SHP77 (cell line): Measurements from ENCODE around the gene CAMK4.

Experiments used
- DNase-seq, 2 experiments: peaks; one replicate each; lab custom pipeline; 2025; lab: John Stamatoyannopoulos, UW

CAMK4 gene

DNA sequence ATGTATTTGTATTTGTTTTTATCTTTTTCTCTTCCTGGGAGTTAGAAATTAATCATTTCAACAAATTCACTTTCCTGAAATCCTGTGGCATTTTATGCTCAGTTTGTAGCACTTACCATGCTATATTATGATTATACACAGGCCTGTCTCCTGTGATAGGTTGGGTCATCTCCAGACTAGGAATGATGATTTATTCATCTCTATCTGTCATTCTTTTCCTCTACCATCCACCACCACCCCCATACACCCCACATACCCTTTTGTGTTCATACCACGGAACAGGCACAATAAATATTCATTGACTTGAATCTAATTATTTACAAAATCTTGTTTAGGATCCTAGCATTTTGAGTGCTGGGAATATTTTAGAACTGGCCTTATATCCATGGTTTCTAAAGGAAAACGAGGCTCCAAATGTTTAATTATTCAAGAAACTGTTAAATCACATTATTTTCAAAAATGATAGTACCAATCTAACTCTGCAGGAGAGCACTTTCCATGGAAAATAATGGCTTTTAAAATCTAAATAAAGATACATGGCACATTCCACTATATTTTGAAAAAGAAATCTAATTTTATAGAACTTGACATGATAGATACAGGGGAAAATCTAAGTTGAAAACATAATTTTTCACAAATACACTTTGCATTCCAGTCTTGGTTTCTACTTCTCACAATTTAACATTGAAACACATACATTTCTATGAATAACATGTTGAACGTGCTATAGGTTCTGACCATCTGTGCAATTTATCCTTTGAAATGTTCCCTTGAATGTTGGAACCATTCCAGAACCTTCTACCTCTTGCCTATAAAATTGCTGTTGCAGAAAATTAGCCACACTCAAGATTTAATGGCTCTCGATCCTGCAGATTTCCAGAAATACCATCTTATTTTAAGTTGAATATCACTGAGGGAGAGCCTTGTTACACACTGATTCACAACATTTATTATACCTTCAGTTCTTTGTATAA lies 198.8 kb downstream of the CAMK4 start:
- DNase-seq, result no peak

DNA sequence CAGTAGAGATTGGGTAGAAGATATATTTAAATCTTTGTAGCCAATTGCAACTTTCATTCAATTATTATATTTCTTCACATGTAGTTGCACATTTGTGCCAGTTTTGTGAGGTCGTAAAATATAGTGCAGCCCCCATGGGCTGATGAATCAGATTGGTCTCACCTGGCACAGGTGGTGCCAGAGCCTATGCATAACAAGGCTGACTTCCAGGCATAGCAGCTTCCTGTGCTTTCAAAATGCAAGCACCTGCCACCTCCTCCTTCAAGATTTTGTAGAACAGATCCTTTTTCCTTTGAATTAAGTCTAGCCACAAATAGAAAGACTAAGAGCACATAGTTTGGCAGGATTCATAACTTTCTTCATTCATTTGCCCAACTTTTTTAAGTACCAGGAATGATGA lies 201.0 kb downstream of the CAMK4 start:
- no peak for DNase-seq

DNA sequence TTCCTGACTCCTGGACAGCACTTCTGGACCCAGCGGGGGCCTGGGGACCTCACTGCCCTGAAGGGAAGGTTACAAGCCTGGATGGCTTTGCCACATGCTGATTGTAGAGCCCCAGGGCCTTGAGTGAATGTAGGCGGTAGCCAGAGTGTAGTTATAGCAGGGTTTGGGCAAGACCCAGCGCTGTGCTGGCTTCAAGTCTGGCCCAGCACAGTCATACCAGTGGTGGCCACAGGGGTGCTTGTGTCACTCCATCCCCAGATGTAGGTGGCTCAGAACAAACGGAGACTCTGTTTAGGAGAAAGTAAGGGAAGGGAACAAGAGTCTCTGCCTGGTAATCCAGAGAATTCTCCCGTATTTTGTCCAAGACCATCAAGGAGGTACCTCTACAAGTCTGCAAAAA lies 203.6 kb downstream of the CAMK4 start:
- no peak for DNase-seq

DNA sequence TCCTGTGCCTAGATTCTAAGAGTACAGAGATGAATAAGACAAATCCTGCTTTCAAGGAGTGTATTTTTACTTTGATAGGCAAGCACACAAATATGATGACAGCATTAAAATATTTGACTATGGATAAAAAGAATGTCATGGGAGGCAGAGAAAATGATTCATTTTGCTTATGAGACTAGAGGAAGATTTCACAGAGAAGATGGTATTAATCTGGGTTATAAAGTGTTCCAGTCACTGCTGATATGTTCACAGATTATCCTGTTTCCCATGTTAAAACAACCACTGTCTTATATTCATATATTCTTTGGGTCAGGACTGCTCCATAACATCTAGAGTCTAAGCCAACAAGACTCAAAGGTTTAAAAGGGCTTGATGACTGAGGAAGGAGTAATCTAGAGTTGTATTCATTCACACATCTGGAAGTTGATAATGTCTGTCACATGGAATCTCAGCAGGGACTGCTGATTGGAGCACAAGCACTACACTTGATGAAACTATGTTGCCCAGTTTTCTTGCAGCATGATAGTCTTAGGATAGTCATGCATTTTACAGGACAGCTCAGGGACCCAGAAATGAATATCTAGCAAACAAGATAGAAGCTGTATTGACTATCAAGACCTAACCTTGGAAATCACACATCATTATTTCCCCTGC lies 208.8 kb downstream of the CAMK4 start:
- no peak for DNase-seq

DNA sequence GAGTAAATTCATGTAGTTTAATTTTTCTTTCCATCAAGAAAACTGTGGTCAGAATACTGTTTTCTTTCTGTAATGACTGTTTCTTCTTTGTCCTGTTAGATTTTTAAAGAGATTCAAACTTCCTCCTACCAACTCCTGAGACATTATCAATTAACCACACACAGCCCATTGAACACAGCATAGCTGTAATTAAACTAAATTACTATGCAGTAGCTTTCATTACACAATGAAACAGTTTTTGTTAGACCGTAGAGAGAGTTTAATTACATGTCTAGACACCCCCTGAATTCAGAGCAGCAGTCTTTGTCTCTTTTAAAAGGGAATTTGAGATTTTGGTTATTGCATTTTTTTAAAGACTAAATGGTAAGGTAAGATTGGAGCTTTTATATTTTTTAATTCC lies 210.6 kb downstream of the CAMK4 start:
- DNase-seq, result no peak

DNA sequence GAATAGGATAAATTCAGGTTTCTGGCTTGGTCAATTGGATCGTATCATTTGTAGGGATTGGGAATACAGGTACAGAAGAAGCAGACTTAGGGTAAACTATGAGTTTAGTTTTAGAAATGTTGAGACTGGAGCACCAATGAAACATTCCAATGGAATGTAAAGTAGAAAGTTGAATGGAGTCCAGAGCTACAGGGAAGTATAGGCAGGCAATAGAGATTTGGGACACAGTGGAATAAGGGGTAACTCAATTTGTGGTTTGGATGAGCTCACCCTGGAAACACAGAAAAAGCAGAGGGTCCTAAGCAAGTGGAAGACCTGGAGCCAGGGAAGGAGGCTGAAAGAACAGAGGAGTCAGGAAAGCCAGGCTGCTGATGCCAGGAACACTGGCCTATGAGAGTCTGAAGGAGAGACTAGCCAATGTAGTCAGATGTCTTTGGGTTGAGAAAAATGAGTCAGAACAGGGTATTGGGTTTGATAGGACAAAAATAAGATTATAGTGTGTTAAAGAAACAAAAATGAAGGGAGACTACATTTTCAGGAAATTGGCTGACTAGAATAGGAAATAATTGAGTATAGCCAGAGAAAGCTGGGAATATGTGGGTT lies 215.4 kb downstream of the CAMK4 start:
- no peak for DNase-seq

DNA sequence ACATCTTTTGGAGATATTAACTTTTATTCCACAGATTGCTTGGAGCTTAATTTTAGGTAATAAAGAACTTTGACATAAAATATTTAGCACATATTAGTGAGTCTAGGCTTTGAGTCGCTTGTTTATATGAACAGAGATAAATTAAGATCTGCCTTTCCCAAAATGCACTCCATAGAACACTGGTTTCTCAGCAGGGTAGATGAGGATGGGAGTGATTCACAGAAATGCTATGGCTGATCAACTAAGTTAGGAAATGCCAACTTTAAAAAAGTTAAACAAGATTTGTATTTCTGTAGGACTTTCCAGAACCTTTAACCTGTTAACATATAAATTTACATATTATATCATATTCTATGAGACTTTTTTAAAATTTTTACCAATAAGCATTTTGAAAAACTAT lies 222.9 kb downstream of the CAMK4 start:
- no peak for DNase-seq

DNA sequence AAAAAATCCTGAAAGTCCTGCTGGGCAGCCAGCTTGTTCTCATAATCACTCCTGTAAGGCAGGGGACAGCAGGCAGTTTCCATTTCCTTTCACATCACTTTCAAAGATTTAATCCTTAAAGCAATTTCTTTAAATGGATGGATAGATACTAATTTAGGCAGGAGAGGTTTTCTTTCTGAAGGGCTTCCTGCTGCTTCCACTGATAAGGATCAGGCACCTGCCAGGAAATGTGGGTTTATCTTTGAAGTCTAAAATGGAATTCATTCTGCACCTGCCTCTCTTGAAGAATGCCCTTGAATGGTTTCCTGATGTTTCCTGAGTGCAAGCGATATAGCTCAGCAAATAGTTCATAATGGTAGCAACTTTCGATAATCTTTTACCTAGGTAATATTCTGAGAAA lies 223.6 kb downstream of the CAMK4 start:
- DNase-seq, result peak in 1 of 2 experiments; percentile 6

DNA sequence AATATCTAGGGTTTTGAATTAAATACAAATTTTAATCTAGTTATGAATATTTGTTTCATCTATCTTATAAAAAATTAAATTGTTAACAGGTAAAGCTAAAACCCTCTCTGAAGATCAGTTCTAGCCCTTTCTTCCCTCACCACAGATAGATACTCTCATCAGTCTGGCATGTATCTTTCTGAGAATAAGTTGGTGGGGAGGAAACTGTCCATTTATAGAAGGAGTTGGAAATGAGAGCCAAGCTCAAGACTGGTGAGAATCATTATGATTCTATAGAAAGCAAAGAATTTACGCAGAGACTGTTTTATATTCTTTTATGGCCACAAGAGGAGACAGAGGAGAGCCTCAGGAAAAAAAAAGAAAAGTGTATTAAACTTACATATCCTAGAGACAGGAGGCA lies 229.1 kb downstream of the CAMK4 start:
- DNase-seq, result no peak

DNA sequence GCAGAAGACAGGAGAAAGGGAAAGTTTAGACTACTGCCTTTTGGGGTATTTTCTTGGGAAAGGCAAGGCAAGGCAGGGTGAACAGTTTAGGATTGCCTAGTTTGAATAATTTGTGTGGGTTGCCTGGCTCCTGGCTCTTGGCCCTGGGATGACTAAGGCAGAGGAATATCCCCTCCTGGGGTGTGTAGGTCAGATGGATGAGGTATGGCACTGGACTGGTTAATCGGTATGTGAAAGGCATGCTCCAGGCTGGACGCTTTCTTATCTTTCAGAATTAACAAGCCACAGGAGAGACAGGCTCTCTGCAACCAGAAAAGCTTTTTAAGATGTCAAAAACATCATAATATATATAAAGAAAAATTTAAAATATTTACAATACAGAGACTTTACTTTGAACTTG lies 229.6 kb downstream of the CAMK4 start:
- DNase-seq, result no peak

DNA sequence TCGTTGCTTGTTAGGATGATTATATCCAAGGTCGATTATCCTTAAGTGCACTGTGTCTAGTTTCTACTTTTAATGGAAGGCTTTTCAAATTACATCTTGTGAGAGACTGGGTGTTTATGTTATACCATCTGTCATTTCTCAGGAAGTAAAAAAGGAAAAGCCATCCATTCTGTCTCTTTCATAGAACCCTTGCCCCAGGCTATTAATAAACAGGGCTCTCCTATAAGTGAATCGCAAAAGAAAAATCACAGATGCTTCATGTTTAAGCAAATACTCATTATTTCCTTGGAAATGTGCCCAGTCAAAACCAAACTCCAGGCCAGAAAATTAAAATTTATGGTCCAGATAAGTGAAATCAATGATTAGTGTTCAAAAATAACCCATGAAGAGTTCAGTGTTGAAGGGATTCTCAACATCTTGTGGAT lies 230.0 kb downstream of the CAMK4 start:
- no peak for DNase-seq

DNA sequence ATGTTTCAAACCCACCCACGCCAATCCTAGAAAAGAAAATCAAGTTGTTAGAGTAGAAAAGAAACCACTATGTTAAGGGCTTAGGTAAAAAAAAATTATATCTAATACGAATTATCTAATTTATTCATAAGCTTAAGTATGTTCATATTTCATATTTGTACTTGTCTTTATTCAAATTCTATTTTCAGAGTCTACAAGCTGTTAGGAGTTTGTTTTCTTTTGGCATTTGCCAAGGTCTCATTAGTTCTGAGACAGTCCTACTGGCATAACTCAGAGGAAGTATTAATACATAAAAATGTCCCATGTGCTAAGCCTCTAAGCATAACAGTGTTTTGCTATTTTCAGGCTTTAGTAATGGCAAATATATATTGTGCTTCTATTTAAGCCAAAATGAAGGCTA lies 230.6 kb downstream of the CAMK4 start:
- no peak for DNase-seq

DNA sequence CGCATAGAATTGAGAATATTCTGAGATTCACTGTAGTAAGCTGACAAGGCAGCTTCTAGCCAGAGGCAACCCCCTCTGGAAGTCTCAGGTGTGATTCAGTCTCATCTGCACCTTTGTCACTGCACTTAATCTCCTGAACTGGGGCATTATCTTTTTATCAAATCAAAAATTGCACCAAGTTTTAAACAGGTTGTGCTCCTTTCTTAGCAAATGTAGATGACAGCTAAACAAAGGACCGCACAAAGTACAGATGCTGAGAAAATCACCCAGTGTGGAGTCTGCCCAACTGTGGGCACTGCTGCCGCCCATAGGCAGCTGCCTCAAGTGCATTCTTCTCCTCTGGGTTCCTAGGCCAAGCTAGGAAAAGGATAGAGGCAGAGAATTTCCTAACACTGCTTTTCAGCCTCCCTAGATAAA lies 237.1 kb downstream of the CAMK4 start:
- peak; percentile 4 to 59 for DNase-seq

DNA sequence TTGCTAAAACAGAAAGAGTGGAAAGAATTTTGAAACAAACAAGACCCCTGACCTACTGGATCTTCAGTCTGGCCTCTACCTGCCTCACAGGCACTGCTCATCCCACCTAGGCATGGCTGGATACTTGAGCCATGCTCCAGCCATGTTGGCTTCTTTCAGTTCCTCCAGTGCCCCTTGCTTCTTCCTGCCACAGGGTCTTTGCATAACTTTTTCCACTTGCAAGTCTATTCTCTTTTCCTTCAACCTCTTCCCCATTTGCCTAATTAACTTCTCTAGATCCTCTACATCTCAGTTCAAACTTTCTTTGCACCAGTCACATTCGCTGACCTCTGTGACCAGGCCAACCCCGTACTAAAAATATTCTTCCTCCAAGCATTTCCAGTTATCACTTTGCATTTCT lies 237.8 kb downstream of the CAMK4 start:
- no peak for DNase-seq

DNA sequence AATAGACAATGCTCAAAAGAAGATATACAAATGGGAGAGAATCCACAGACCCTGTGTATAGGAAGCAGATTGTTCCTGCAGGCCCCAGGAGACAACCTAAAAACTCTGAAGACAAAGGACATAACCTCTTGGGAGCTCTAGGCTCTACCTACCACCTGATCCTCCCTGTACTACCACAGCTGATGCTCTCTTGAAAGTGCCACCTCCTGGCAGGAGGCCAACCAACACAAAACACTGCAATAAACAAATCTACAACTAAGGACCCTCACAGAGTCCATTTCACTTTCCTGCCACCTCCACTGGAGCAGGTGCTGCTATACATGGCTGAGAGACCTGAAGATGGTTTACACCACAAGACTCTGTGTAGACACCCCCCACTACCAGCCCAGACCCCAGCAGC lies 239.1 kb downstream of the CAMK4 start:
- peak; percentile 22 to 28 for DNase-seq

DNA sequence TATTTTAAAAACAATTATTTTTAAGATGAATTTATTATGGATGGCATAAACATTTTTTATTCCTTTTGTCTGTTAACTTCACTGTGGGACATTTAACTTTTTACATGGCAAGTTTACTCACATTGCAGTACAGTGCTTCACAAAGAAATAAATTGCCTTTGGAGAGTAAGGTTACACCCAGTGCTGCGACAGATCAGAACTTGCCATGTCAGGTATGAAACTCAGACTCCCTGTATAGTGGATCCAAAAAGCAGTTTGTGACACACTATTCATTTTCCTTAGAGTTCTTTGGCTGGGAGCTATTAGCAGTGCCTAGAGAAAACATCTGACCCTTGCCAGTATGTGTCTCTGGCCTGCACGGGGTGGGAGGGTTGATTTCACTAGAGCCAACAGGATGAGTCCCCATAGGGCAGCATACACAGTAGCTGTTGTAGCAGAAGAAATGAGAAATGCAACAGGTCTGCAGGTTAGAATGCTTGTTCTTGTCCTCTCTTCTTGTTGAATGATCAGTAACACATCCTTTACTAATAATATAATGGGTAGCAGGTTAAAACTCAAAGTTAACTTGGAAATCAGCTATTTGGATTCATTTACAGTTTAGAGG lies 245.2 kb downstream of the CAMK4 start:
- DNase-seq, result no peak

DNA sequence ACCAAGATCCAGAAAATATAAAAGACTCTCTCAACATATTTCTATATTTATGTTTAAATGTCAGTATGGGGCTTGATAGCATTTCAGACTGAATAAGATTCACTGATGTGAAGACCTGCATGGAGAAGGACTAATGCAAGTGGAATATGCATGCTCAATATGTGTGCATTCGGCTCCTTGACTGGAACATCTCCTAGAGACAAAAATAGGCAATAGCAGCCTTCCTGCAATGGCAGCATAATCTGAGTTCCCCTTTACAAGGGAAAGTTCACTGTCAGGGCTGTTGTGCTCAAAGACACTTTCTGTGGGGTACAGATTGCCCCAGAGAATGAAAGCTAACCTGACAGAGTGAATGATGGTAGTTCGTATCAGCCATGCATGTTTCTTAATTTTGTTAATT lies 245.7 kb downstream of the CAMK4 start:
- no peak for DNase-seq

DNA sequence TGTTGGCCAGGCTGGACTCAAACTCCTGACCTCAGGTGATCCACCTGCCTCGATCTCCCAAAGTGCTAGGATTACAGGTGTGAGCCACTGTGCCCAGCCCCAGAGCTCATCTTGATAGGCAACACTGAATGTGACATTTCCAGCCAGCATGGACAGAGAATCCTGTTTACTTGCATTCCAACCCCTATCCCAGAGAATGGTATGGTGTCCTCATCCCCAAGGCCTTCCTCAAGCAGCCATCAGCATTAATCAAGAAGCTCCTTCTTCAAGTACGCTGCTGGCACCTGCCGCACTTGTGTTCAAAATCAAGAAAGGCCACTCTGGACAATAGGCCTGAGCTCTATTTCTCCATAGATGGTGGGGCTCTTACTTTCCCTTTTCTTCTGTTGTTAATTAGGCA lies 247.9 kb downstream of the CAMK4 start:
- no peak for DNase-seq

DNA sequence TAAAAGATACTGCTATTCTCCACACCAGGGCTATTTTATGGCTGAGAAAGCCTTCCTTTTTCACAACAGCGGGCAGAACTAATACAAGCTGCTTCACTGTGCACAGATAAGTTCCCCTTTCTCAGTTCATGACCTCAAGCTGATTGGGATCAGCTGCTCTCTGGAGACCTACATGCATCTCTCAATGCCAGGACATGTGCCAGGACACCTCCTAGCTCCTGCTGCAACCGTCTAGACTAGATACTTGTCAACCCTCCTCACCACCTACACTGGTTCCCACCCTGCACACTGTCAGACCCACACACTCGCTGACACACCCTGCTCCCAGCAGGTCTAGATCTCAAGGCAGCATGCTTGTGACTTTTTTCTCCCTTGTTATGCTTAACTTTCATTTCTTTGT lies 248.4 kb downstream of the CAMK4 start:
- DNase-seq, result no peak

DNA sequence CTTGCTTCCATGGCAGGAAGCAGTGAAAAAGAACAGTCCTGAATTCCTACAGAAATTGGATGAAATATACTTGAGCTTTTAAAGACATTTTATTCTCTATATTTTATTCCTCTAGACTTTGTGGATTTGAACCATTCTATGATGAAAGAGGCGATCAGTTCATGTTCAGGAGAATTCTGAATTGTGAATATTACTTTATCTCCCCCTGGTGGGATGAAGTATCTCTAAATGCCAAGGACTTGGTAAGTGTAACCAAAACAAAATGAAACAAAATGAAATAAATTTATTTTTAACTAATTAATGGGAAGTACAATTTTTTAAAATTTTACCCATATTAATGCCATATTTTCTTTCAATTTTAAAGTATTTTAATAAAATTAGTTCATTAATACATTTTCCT lies 254.1 kb downstream of the CAMK4 start:
- no peak for DNase-seq

DNA sequence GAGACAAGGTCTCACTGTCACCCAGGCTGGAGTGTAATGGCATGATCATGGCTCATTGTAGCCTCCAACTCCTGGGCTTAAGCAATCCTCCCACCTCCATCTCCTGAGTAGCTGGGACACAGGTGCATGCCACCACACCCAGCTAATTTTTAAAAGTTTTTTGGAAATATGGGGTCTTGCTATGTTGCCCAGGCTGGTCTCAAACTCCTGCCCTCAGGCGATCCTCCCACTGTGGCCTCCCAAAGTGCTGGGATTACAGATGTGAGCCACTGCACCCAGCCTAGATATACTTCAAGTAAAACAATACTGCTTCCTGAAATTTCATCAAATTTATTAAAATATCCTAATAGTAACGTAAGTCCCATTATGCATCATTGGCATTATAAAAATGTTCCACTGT lies 254.7 kb downstream of the CAMK4 start:
- DNase-seq, result no peak

DNA sequence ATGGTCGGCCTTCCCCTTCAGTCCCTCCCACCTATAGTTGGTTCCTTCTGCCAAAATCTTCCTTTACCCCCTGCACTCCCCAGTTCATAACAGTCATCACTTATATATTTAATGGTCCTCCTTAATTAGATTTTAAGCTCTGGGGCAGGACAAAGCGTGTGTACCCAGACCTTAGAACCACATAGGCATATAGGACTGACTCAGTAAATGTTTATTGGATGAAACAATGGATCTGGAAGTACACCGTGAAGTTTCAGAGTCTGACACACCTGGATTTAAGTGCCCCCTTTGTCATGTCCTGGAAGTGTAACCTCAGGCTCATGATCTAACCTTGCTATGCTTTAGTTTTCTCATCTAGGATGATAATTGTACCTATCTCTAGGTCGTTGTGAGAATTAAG lies 256.2 kb downstream of the CAMK4 start:
- DNase-seq, result no peak

DNA sequence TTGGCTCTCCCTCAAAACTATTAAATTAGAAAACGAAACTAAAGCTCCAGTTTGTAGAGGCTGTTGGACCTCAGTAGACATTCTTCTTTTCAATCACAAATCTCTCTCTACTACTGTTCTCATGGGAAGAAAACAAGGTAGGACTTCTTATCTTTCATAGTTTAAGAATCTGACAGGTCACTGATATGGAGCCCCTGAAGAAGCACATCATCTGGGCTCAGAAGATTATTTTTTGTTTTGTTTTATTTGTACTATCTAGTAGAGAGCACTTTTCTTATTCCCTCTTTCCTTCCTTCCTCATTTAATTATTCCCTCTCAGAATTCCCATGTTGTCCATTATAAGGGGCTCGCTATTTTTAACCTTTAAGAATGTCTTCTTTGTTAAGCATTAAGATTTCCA lies 261.9 kb downstream of the CAMK4 start:
- no peak for DNase-seq
